ENCODE results near the gene ARRB1.

ARRB1 gene

GRCh38 chr11:75248924-75249256, 102.6 kb downstream of the ARRB1 start:
- POLR2A ChIA-PET = no interaction called here
- CTCF ChIA-PET = interaction anchor here (0.8 to 17.1 kb wide), 47 partner anchors 9 to 796 kb away, joined by 3 to 496 read pairs (median 5); partner anchors contain the start of genes SLCO2B1 and TPBGL

GRCh38 chr11:75246671-75247350, 104.7 kb downstream of the ARRB1 start:
- ChIA-PET POLR2A (no interaction called here), CTCF (interaction anchor here (0.7 to 17.1 kb wide), 9 partner anchors 9 to 224 kb away, joined by 3 to 496 read pairs (median 4); partner anchors contain the start of gene SLCO2B1)
- no peak for DNase-seq (ENCODE audit: extremely low spot score)
- TF ChIP-seq CTCF (IDR thresholded peaks at IDR 0.05; ENCODE audit: control extremely low read depth, extremely low read depth, low read depth, missing control alignments) = no peak

More at GRCh38 chr11:75248924-75249256, 102.6 kb downstream of the ARRB1 start:
- no peak for TF ChIP-seq CTCF (IDR thresholded peaks at IDR 0.05; ENCODE audit: control extremely low read depth, extremely low read depth, low read depth, missing control alignments)
- no peak for DNase-seq (ENCODE audit: extremely low spot score)

GRCh38 chr11:75246006-75246670, 105.3 kb downstream of the ARRB1 start:
- ChIA-PET CTCF (interaction anchor here (1.0 to 17.1 kb wide), 5 partner anchors 9 to 317 kb away, joined by 3 to 496 read pairs (median 3); partner anchors contain the start of gene SLCO2B1), POLR2A (no interaction called here)
- DNase-seq (ENCODE audit: extremely low spot score) = no peak
- TF ChIP-seq CTCF (IDR thresholded peaks at IDR 0.05; ENCODE audit: control extremely low read depth, extremely low read depth, low read depth, missing control alignments) = no peak

- POLR2A ChIA-PET = no interaction called here
- TF ChIP-seq CTCF (IDR thresholded peaks at IDR 0.05; ENCODE audit: control extremely low read depth, extremely low read depth, low read depth, missing control alignments) = no peak
- CTCF ChIA-PET = interaction anchor here (1.2 to 17.1 kb wide), 6 partner anchors 9 to 316 kb away, joined by 3 to 496 read pairs (median 3); partner anchors contain the start of gene SLCO2B1
- no peak for DNase-seq (ENCODE audit: extremely low spot score)
Measured at GRCh38 chr11:75245356-75246005, 106.0 kb downstream of the ARRB1 start.

GRCh38 chr11:75244052-75244814, 107.2 kb downstream of the ARRB1 start:
- no peak for TF ChIP-seq CTCF (IDR thresholded peaks at IDR 0.05; ENCODE audit: control extremely low read depth, extremely low read depth, low read depth, missing control alignments)
- no peak for DNase-seq (ENCODE audit: extremely low spot score)
- CTCF ChIA-PET = interaction anchor here (0.8 to 17.1 kb wide), 7 partner anchors 13 to 314 kb away, joined by 3 to 496 read pairs (median 6); partner anchors contain the start of gene SLCO2B1
- POLR2A ChIA-PET = interaction anchor here (0.5 kb wide), 1 partner anchor 1534 kb away, joined by 3 read pairs; no protein-coding TSS in a partner anchor
